GM18909 (cell line): ENCODE results near the gene KCTD3.

ENCODE experiments used
- ATAC-seq: cut with Tn5 transposase; IDR thresholded peaks from one replicate; pipeline ENCODE4 v1.9.1; 2021; ENCODE audit warnings: mild to moderate bottlenecking; ENCODE audit not compliant: unreplicated experiment, poor library complexity

Gene KCTD3

DNA sequence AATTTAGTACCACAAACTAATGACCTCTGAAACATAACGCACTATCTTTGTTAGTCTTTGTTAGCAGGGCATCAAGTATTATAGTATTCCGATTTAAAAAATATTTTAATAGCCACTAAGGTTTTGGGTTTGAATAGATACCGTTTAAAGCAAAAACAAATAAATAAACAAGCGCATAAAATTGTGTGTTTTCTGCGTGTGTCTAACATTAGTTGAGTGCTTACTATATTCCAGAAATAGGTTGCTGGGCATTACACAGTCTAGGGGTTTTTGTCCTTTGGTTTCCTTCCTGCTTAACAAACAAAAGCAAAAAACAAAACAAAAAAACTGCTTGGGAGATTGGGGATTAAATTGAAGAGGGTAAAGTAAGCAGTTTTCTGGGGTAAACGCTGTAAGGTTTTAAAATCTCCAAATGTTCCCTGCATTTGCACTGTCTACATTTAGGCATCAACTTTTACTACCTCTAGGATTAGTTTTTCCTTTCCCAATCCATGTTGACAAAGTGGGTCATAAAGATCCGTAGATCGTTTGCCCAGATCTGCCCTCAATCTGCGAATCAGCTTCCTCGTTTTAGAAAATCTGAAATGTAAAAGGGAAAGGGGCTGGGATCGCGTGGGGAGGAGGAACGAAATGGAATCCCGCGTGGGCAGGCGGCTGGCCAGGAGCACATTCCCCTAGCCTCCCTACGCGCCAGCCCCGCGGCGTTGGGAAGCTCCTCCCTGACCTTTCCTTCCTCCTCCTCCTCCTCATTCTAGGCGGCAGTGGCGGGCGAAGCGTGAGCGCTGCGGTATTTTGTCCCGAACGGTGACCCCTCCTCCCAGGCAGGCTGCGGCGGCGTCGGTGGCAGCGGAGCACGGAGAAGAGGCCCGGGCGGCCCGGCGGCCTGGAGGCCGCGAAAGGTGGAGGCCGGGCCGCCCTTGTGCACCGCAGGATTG is at the start of gene KCTD3:
Gene KCTD3, plus strand, starts transcription at position 749 of the 935 bp plus-strand sequence. CDS start 382 bp downstream, outside the sequence.
- peak; percentile 77 for ATAC-seq

DNA sequence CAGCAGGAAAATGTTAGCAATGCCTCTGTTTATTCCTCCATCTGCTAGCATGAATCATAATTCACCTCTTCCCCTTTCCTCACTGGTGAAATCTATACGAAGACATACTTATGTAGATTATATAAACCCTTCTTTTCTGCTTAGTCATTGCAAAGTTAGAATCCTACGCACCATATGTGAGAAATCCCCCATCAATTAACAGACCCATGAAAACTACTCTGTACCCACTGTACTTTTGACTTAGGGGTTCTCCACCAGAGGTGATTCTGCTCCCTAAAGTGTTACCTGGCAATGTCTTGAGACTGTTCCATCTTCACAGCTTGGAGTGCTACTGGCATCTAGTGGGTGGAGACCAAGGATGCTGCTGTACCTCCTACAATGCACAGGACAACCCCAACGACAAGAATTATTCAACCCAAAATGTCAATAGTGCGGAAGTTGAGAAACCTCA is 49.6 kb upstream of the KCTD3 start:
- no peak for ATAC-seq

GRCh38 chr1:215518594-215518993 is 48.5 kb upstream of the KCTD3 start:
- no peak for ATAC-seq

DNA sequence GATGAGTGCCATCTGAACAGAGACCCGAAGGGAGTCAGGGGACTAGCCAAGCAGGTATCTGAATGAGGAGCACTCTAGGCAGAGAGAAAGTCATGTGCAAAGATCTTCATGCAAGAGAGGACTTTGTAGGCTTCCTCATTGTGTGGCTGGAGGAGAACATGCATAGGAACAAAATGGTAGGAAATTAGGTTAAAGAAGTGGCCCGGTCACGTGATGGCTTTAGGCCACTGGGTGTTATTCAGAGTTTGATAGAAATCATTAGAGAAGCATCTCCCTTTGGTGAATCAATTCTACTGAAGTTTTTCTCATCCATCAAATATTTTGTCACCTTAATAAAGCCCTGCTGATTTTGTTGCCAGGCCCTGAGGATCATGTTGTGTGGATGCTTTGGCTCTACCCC is 45.8 kb upstream of the KCTD3 start:
- ATAC-seq, result no peak

DNA sequence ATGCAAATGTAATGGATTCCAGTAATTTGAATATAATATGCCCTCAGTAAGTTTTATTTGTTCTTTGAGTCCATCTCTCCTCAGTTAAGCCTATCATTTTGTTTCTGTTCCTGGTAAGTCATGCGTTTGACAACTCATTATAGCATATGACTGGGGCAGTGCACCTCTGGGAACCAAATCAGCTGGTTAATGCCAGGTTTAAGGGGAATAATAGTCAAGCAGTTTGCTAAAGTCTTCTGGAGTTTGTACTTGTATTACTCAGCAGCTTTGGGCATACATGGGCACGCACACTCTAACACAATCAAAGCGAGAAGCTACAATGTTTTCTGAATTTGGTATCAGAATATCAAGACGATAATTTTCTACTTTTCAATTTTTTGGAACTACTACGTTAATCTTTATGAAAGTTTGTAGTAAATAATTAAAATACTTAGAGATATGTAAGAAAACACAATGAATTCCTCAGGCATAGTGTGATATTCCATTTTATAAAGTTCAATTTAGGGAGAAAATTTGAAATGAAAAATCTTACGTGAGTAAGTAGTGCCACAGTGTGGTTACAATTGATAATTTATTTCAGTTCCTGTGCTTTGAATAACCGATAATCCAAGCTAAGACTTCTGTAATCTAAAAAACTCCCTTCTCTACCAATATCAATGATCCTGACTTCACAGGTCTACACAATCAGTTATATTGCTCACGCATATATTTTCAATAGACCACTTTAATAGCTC is 43.8 kb upstream of the KCTD3 start:
- ATAC-seq, result no peak

DNA sequence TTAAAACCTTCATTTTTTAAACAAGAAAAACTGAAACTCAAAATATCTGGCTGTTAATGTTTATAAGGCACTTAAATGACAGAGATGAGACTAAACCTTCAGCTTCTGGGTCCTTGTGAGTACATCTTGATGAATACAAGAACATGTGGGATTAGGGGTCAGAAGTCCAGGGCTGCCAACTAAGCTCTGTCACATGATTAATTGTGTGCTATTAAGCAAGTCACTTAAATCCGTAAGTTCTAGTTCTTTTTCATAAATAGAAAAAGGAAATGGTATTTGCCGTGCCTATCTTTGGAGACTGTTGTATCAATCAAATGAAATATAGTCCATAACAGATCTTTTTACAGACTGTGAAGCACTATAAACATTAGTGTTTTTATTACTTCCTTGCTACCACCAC is 43.2 kb upstream of the KCTD3 start:
- ATAC-seq, result no peak

- peak; percentile 49 for ATAC-seq
These were observed 40.8 kb upstream of the KCTD3 start for GRCh38 chr1:215526147-215526845.

GRCh38 chr1:215526846-215527151 is 40.3 kb upstream of the KCTD3 start:
- ATAC-seq, result no peak

DNA sequence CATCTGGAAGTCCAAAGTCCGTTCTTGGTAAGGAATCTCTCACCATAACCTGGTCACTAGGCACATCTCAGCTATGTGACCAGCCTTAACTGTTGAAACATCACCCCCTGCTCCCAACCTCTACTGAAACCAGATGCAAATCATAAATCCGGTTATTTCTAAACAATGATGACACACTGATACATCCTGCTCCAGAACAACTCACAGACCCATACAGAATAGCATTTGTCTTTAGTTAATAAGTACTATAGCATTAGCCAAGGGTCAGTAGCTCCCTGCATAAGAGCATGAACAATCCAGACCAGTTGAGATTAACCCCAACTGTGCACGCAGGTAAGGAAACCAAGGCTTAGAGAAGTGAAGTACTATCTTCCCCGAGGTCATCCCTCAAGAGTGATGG is 38.0 kb upstream of the KCTD3 start:
- peak; percentile 81 for ATAC-seq

DNA sequence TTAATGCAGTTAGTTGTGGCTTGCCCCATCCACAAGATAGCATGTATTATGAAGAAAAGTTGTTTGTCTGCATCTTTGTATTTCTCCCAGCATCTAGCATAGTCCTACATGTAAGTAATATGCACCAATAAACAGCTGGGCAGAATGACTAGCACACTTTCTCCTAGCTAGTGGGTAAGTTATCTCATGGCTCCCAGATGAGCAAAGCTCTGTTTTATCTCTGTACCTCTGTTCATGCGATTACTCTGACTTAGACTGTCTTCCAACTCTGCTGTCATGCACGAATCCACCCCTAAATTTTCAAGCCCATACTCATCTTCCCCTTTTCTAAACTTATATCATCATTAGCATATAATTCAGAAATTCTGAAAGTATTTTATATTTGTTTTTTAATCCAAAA is 37.5 kb upstream of the KCTD3 start:
- ATAC-seq, result peak; percentile 15

DNA sequence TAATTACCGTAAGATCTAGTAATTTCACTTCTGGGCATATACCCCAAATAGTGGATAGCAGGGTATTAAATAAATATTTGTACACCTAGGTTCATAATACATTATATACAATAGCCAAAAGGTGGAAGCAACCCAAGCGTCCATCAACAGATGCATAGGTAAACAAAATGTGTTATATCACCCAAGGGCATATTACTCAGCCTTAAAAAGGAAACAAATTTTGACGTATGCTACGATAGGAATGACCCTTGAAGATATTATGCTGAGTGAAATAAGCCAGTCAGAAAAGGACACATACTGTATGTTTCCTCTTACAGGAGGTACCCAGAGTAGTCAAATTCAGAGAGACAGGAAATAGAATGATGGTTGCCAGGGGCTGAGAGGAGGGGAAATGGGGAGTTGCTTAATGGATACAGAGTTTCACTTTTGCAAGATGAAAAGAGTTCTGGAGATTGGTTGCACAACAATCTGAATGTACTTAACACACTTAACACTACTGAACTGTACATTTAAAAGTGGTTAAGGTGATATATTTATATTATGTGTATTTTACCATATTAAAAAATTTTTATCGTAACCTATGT is 36.6 kb upstream of the KCTD3 start:
- no peak for ATAC-seq

DNA sequence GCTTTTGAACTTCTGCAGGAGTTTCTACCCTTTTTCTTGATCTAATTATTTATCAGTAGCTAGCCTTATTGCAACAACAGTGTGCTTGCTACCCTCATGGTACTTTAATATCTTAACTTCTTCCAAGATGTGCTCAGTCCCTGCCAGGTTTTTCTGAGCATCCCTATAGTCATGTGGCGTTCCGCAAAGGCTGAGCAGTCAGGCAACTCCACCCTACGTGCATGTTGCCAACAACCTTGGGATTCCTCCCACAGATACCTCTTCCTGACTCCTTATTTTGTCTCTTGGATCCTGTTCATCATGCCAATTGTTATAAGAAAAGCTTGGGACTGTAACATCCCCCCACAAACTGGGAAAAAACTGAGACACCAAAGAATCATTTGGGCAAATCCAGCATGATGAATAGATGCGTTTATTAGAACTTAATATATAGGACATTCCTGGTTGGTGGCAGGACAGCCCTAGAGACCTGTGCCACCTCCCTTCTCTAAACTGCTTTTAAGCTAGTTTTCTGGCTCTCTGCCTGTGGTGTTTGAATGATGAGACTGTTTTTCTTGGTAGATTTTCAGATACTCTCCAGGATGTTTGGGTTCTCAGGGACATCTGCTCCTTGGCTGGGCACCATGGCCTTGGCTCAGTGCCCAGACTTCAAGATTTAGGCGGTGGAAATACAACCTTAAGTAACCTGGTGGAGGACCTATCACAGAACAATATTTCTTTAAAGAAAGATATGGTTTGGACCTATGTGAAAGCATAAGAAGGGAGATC is 27.1 kb upstream of the KCTD3 start:
- no peak for ATAC-seq

GRCh38 chr1:215542301-215542700 is 24.8 kb upstream of the KCTD3 start:
- ATAC-seq, result no peak

DNA sequence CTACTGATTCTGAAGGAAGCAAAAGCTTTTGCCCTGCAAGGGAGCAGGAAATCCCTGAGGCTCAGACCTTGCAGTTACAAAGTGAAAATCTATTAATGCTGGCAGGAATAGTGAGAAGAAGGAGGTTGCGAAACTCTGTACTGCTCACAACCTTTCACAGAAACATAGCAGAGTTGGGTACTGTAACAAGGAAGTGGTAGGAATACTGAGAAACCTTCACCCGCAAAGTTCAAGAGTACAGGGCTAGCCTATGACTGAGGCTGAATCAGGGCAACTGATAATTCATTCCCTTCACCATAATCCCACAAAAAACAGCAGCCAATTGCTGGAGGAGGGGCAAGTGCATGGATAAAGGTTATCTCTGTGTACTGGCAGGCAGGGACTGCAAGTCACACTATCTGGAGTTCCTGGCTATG is 23.9 kb upstream of the KCTD3 start:
- ATAC-seq, result peak; percentile 93

- ATAC-seq, result no peak
These were observed 23.3 kb upstream of the KCTD3 start for GRCh38 chr1:215543806-215544205.

DNA sequence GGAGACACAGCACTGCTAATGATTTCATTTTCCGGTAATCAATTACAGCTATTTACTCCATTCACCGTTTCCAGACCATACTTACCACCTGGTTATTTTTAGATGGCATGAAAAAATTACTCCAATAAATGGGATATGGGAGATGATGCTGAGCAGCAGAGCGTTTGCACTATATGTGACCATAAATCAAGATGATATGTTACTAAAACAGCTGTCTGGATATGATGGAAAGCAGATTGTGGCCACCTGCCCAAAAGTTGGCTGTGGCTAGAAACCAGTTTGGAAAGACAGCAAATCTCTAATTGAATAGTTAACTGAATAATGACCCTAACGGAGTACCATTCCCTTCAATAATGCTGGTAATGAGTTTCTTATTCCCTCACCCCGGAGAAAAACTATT is 22.5 kb upstream of the KCTD3 start:
- ATAC-seq, result no peak

GRCh38 chr1:215545096-215545495 is 22.0 kb upstream of the KCTD3 start:
- no peak for ATAC-seq

- no peak for ATAC-seq
These were observed 20.1 kb upstream of the KCTD3 start for GRCh38 chr1:215547011-215547410.

DNA sequence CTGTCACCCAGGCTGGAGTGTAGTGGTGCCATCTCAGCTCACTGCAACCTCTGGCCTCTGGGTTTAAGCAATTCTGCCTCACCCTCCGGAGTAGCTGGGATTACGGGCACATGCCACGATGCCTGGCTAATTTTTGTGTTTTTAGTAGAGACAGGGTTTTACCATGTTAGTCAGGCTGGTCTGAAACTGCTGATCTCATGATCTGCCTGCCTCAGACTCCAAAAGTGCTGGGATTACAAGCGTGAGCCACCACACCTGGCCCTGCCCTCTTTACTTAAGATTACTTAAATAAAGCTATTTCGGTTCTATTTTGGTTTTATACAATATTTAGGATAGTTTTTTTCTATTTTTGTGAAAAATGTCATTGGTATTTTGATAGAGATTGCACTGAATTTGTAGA is 15.3 kb upstream of the KCTD3 start:
- ATAC-seq, result no peak

GRCh38 chr1:215554865-215555264 is 12.2 kb upstream of the KCTD3 start:
- ATAC-seq, result no peak
